GM18502 (cell line): Measurements from ENCODE around the gene G6PD.
"Not testable (repeated sequence)": the region's sequence is repeated elsewhere in the genome, so short reads cannot be mapped to it uniquely, and the experiment has no call there.

Experiments
- ATAC-seq: cut with Tn5 transposase; IDR thresholded peaks from one replicate; pipeline ENCODE4 v1.9.1; 2021; ENCODE audit warnings: mild to moderate bottlenecking; ENCODE audit not compliant: unreplicated experiment, poor library complexity

G6PD gene

GRCh38 chrX:154545673-154546274, 872 bp downstream of the G6PD start:
- no peak for ATAC-seq

GRCh38 chrX:154542723-154543424, 3.8 kb downstream of the G6PD start:
- no peak for ATAC-seq

- no peak for ATAC-seq
These were observed 4.5 kb downstream of the G6PD start for GRCh38 chrX:154541896-154542722.

- ATAC-seq = no peak
These were observed 5.1 kb downstream of the G6PD start for GRCh38 chrX:154541589-154541895.

GRCh38 chrX:154540897-154541535, 5.6 kb downstream of the G6PD start:
- no peak for ATAC-seq

- not testable (repeated sequence) for ATAC-seq
These were observed 6.3 kb downstream of the G6PD start for GRCh38 chrX:154540365-154540764.

- ATAC-seq = no peak
These were observed 7.6 kb downstream of the G6PD start for GRCh38 chrX:154539077-154539476.

GRCh38 chrX:154535892-154536291, 10.8 kb downstream of the G6PD start:
- ATAC-seq = no peak

GRCh38 chrX:154534526-154535322, 11.9 kb downstream of the G6PD start:
- peak; percentile 92 for ATAC-seq

- no peak for ATAC-seq
These were observed 14.0 kb downstream of the G6PD start for GRCh38 chrX:154532690-154533089.

- no peak for ATAC-seq
These were observed 15.0 kb downstream of the G6PD start for GRCh38 chrX:154531626-154532025.

- no peak for ATAC-seq
These were observed 16.4 kb downstream of the G6PD start for GRCh38 chrX:154530286-154530685.

- ATAC-seq = no peak
These were observed 17.4 kb downstream of the G6PD start for GRCh38 chrX:154529206-154529612.

GRCh38 chrX:154526901-154527675, 19.6 kb downstream of the G6PD start:
- peak; percentile 68 for ATAC-seq

- ATAC-seq = no peak
These were observed 20.8 kb downstream of the G6PD start for GRCh38 chrX:154525606-154526490.

- ATAC-seq = no peak
These were observed 27.3 kb downstream of the G6PD start for GRCh38 chrX:154519389-154519788.

- ATAC-seq = no peak
These were observed 29.4 kb downstream of the G6PD start for GRCh38 chrX:154517101-154517781.

- ATAC-seq = peak; percentile 19
These were observed 30.0 kb downstream of the G6PD start for GRCh38 chrX:154516656-154517100.
